ENCODE results near the gene LPCAT1.

- no peak for TF ChIP-seq CTCF (IDR thresholded peaks at IDR 0.05)
- TF ChIP-seq POLR2A (IDR thresholded peaks at IDR 0.05), result no peak
Measured at GRCh38 chr5:1472964-1473628, 50.7 kb downstream of the LPCAT1 start.

All from lower leg skin (tissue), 3 donors.